ENCODE measurements around the gene SELENOI.

The SELENOI gene

DNA sequence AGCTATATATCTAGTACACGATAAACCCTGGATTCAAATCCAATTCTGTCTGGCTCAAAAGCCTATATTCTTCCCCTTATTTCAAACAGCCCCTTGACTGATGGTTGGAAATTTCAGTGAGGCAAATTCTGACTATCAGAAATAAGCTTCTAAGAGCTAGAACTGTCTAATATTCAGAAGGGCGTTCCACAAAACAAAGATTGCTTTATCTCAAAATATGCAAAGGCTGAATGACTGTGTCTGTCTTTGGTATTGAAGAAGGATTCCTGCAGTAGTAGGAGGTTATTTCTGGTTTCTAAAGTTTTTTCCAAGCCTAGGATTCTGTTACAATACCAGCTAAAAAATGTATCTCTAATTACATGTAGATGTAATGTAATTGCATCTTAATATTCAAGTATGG lies 86.9 kb downstream of the SELENOI start:
- intact Hi-C loops (cut with DNase I), result no loop called here
- DNase-seq, result no peak

DNA sequence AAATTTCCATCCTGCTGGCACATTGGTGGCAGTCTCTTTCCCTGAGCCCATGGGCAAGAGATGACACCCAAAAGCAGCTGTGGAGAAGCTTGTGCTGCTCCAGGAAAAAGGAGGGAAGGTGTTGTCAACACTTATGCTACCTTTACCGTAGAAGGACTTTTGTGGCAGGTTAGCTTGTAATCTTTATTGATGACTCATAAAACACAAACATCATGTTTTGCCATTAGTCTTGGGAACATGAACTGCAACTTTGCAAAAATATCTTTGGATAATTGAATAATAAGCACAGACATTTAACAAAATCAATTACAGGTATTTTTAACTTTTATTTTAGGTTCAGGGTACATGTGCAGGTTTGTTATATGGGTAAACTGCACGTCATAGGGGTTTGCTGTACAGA lies 89.2 kb downstream of the SELENOI start:
- intact Hi-C loops (cut with DNase I), result no loop called here
- DNase-seq, result no peak

DNA sequence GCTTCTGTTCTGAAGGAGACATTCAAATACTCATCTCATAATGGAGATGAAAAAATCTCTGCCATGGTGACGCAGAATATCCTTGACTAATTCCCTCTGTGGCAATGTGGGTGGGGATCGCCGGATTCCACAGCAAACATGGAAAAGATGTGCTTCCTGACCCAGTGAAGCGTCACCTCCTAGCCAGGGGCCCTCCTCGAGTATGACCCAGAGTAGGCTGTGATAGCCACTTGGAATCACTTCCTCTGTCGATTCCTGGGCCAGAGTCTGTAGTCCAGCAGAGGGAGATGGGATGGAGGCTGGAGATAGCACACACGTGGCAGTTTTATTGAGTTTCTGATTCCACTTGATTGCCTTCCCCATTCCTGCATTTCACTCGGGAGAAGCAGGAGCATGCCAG lies 92.6 kb downstream of the SELENOI start:
- intact Hi-C loops (cut with DNase I), result no loop called here
- no peak for DNase-seq

DNA sequence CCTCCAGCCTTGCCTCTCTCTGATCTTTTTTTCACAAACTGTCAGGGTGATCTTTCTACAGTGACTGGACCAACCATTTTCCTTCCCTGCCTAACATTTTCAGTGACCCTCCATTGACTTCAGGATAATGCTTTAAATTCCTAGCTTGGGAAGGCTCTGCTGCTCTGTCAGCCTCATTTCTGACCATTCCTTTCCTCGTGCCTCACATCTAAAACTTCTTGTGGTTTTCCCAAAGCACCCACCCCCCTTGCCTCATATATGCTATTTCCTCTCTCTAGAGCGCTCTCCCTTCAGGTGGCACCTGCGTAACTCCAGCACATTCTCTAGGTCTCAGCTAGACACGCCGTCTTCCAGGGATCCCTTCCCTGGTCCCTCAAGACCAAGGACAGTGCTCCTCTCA lies 93.0 kb downstream of the SELENOI start:
- no peak for DNase-seq

DNA sequence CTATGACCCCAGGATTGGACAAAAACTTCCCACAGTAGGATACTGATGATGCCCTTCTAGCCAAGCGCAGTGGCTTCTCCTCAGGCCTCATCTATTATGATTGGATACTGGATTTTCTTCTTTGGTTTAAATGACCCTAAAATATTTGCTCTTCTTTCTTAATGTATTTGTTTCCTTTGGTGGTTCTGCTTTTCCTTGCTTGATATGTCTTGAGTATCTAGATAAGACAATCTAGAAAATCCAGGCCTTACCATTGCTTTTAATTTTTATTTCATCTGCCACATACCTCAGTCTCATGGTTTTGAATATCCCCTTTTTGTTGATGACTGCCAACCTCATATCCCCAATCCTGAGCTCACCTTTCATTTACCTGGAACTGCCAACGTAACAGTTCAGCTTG lies 96.4 kb downstream of the SELENOI start:
- intact Hi-C loops (cut with DNase I), result no loop called here
- DNase-seq, result no peak

More for the DNA sequence above, 93.0 kb downstream of the SELENOI start:
- intact Hi-C loops (cut with DNase I), result no loop called here

DNA sequence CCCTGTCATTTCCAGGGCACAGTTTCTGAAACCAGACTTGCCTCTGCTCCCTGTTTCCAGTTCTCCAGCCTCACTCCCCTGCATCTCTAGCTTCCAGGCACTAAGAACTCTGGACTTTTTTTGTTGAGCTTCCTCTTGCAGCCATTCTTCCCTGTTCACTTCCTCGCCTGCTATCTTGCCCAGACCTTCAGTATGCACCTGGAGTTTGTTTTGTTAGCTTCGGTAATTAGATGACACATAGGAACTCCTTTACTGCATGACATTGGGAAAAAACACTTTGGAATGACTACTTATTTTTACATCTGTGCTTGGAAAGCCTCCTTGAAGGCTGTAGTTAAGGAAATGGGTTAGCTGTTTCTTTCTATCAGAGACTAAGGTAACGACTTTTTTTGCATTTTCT lies 96.8 kb downstream of the SELENOI start:
- no peak for DNase-seq
- intact Hi-C loops (cut with DNase I), result no loop called here

DNA sequence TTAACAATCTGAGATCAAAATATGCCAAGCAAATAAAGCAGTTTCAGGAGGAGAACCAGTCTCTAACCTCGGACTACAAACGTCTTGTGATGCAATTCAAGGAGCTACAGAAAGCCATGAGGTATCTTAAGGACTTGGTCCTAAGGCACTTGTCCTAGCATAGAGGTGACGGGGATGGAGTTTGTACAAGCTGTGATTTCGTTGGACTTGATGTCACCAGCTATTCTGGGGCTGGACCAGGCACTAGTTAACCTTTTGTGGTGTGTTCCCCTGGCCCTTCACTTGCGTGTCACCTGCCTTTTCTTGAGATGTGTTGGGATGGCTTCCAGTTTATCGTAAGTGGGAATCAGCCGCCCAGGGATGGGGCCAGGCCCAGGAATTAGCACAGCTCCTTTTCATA lies 98.3 kb downstream of the SELENOI start:
- DNase-seq, result no peak
- intact Hi-C loops (cut with DNase I), result no loop called here
